ENCODE measurements around the gene BIRC7.

GRCh38 chr20:63187338-63188158 lies 48.2 kb upstream of the BIRC7 start:
- TF ChIP-seq CTCF (IDR thresholded peaks at IDR 0.05; ENCODE audit: extremely low read depth in 1 of 2, insufficient read depth in 1 of 2, low read depth in 1 of 2, low read length in 2 of 2) (no peak), POLR2A (IDR thresholded peaks at IDR 0.05; ENCODE audit: low read depth, low read length) (no peak), POLR2AphosphoS5 (IDR thresholded peaks at IDR 0.05; ENCODE audit: insufficient read depth, low read depth, low read length) (no peak), MAX (IDR thresholded peaks at IDR 0.05; ENCODE audit: insufficient read depth, insufficient read length) (no peak)

Data from endothelial cell of umbilical vein (primary cell).